Hematopoietic multipotent progenitor cell (in vitro differentiated cells): ENCODE results near the gene NHSL1. TPM values are rescaled to one million over a fixed set of nuclear protein-coding genes. Genes with fewer than 3 reads are reported as not detected.
"Not testable (repeated sequence)": the region's sequence is repeated elsewhere in the genome, so short reads cannot be mapped to it uniquely, and the experiment has no call there.

Source experiments
- DNase-seq, 3 donors: peaks; one replicate each; pipeline ENCODE4 v3.0.0-alpha.2; 2011 to 2015; ENCODE audit warnings: low read depth in 2 of 3, low spot score in 2 of 3
- total RNA-seq: library from RNA; depleted of rRNA; stranded (reverse); fragments of >200 nt; gene quantifications from one replicate; pipeline ENCODE4 v1.2.3, GENCODE V29; 2012

Gene NHSL1
- total RNA-seq, 1 donor: 1.6 TPM

DNA sequence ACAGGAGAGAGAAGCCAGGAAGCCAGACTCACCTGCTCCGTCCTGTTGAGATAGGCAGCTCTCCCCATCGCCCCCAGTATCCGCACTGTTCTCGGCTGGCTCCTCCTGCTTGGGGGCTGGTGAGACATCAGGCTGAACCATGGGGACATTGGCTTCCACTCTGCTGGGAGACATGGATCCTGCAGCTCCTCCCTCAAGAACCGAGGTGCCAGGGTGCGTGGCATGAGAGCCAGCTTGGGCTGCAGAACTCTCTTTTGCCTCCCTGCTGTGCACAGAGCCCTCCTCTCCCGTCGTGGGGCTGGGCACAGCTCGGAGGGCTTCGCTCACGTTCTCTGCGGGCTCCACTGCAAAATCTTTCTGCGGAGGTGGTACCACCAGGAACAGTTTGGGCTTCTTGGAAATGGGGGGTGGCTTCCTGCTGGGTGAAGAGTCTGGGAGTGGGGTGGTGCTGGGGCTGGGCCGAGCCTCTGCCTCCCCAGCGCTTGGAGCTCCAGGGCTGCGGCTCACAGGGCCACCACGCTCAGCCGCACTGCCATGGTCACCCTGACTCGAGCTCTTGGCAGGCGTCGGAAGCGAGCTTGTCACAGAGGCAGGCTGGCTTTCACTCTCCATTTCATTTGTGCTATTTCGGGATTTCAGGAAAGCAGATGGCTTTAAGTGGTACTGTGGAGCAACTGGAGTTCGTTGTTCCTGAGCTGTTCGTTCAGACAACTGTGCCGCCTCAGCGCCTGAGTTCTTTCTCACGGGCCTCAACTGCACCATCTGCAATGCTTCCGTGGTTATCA, 68.7 kb downstream of the NHSL1 start:
- DNase-seq: no peak

- no peak for DNase-seq
These were observed 69.5 kb downstream of the NHSL1 start for GRCh38 chr6:138429761-138430160.

- DNase-seq: peak; percentile 17 to 80 (median 48)
These were observed 70.2 kb downstream of the NHSL1 start for GRCh38 chr6:138428944-138429598.

DNA sequence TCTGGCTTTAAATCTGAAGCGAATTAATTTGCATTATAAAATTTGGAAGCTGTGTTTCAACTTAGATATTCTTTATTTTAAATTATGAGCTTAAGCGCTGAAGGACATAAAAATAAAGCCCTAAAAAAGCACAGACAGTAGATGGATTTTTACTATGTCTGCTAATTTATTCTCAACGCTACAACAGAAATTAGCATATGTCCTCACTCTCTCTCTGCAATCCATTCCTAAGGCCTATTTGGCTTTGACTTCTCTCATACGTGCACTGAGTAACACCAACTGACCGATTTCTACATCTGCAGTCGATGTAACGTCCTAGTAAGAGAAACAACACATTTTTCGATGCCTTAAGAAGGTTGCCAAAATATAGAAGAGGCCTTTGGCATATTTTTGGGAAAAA, 71.6 kb downstream of the NHSL1 start:
- DNase-seq: no peak

GRCh38 chr6:138426500-138427123, 72.7 kb downstream of the NHSL1 start:
- DNase-seq: no peak

DNA sequence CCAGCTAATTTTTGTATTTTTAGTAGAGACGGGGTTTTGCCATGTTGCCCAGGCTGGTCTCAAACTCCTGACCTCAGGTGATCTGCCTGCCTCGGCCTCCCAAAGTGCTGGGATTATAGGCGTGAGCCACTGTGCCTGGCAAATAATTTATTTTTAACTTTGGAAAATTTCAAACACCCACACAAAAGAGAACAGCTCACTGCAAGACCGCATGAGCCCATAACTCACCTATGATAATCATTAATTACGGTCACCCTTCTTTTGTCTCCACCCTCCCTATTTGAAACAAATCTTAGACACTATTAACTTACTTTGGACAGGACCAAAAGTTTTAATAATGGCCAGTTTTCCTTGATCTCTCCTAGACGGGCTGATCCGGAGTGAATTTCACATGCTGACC, 74.0 kb downstream of the NHSL1 start:
- DNase-seq: not testable (repeated sequence)

GRCh38 chr6:138424004-138424904, 75.0 kb downstream of the NHSL1 start:
- DNase-seq: no peak

DNA sequence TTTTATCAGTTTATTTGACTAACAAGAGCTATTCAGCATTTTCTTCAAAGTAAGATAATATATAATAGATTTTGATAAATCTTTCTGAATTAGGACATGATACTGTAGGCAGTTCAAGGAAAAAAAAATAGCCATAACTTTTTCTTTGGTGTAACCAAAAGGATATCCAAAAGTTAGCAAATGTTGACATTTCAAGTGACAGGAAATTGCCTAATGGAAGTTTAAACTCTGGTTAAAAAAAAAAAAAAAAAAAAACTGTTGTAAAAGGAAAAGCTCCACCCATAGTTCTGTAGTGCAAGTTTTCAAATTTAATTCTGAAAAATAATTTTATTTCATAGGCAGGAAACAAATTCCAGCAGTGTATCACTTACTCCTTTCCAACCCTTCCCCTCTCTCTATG, 76.4 kb downstream of the NHSL1 start:
- DNase-seq: no peak

- no peak for DNase-seq
These were observed 77.7 kb downstream of the NHSL1 start for GRCh38 chr6:138421608-138422007.

DNA sequence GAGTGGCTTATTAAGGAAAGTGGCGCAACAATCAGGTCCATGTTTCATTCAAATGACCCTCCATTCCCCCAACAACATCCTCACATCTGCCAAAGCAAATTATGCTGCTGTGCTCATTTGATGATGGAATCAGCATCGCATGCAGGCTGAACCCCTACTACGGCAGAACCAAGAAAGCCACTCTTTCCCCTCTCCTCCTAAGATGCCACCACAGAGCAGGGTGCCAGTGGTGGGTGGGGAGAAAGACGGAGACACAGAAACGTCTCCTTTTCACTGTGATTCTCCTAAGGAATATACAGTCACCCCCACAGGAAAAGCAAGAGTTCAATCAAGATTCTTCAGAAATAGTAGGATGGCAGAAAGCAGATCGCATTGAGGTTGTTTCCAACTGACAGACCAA, 78.2 kb downstream of the NHSL1 start:
- no peak for DNase-seq

- no peak for DNase-seq
These were observed 78.9 kb downstream of the NHSL1 start for GRCh38 chr6:138420356-138420755.

DNA sequence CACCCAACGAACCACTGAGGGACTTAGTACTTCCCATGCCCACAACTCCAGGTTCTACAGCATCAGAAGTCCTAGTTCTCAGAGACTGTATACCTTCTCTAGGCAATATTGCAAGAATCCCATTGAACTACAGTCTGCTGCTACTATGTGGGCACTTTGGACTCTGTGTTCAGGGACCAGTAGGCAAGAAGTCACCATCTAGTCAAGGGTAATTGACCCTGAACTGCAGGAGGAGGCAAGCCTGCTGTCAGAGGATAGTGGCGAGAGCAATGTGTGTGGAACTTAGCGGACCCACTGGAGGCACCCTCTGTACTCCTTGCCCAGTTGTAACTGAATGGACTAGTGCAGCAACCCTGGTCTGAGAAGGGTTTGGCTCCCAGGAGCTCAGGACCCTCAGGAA, 79.5 kb downstream of the NHSL1 start:
- DNase-seq: no peak

DNA sequence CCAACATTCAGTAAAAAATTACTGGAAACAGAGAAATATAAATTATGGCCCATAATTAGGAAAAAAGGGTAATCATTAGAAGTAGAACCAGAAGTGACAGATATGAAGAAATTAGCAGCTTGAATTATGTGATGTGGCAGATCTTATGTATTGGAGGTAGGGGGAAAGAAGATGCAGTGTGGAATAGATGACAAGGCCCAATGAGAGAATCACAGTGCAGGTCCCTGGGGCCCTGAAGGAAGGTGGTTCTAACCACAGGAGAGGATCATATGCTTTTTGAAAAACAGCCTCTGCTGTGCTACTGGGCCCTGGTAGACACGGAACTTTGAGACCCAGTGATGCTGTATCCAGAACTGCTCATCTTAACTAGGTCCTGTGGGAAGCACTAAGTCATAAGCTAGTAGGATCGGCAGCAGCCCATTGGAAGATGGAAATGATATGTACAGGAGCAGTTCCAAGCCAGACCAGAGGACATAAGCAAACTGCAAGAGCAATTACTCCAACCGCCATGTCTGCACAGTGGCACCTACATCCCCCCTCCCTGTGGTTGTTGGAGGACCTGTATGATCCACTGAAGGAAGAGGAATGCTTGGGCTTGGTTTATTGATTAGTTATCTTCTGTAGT, 81.1 kb downstream of the NHSL1 start:
- no peak for DNase-seq

GRCh38 chr6:138417493-138418117, 81.7 kb downstream of the NHSL1 start:
- DNase-seq: no peak

DNA sequence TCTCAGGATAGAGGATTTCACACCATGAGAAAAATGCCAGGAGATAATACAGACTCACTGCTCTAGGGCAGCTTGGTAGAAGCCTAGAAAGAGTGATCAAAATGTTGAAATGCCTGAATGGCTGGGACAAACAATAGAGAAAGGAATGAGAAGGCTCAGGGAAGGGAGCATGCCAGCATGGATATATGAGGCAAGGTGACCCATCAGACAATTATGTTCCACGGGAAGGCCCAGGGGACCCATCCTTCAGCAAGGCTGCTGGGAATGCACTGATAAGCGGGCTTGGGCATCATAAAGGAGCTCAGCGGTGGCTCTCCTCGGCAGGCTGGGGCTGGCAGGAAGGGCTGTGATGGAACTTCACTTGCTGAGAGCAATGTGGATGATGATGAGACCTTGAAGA, 83.1 kb downstream of the NHSL1 start:
- DNase-seq: no peak

DNA sequence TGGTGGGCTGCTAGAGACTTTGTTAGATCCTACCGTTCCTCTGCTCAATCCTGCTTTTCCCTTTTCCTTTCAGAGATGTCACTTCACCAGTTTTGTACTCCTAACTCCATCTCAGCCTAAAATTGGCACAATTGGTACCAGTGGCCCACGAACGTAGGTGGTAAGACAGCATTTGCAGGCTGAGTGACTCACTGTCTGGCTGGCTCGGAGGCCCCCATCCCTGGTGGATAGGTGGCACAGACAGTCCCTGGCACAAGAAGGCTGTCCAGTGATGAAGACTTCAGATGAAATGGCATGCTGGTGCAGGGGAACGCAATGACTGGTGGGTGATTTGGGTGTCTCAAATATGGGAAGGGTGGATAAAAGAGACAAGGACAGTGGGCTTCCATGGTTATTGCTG, 84.2 kb downstream of the NHSL1 start:
- no peak for DNase-seq

DNA sequence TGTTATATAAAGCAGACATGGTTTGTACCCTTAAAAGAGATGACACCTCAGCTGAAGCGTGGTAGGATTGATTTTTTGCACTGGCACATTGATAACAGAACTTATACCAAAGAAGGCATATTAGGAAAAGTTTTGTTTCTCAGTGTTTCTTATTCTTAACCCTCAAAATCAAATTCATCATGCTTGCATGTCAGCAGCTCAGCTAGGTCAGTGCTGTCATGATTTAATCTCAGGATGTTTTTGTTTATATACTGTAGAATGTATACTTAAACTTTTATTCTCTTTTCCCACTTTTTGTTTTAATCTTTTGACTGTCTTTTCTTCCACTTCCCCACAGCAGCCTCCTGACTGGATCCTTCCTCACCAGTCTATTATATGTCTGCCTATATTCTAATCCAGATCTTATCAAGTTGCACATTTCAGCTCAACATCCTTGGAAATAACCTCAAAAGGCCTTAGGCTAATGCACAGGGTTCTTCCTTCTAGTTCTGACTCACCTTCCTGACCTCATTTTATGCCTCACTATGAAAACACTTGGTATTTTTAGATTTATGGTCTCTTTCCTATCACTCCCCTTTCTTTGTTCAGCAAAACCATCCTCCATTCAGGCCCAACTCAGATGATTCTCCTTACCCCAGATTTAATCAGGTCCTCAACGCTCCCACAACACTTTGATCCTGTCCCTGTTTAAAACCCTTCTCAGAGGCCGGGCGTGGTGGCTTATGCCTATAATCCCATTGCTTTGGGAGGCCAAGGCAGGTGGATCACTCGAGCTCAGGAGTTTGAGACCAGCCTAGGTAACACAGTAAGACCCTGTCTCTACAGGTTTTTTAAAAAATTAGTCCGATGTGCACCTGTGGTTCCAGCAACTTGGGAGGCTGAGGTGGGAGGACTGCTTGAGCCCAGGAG, 88.1 kb downstream of the NHSL1 start:
- DNase-seq: peak in 2 of 3 donors; percentile 46 to 62

DNA sequence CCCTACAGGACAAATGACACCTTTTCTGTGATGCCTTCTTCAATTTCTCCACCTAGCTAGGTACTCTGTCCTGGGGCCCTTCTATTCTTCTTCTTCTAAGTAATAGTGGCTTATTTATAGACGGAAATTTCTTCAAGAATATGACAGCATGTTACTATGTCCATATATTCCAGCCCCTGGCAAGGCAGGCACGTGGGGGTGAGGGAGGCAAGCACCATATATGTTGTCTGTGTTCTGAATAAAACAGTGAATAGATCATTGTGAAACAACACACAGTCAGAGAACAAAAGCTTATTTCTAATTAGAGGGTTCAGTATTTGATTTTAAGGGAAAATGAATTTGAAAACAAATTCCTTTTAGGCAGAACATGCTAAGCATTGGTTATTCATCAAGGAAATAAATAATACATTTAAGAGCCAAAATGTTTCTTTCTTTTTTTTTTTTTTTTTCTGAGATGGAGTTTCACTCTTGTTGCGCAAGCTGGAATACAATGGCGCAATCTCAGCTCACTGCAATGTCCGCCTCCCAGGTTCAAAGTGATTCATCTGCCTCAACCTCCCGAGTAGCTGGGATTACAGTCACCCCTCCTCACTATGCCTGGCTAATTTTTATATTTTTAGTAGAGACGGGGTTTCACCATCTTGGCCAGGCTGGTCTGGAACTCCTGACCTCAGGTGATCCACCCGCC, 89.1 kb downstream of the NHSL1 start:
- DNase-seq: no peak
